Activated naive CD8-positive, alpha-beta T cell treated with anti-CD3 and anti-CD28 coated beads for 36 hours (primary cell): Measurements from ENCODE around the gene CDC42EP1. TPM values are rescaled to one million over a fixed set of nuclear protein-coding genes. Genes with fewer than 3 reads are reported as not detected.
"Not testable (repeated sequence)": the region's sequence is repeated elsewhere in the genome, so short reads cannot be mapped to it uniquely, and the experiment has no call there.

Experiments used
- DNase-seq: peaks from one replicate; pipeline ENCODE4 v3.0.0; 2021
- H3K27ac Mint-ChIP-seq: one replicate; pipeline ENCODE4 v1.8.0; 2022; ENCODE audit warnings: mild to moderate bottlenecking, moderate library complexity, mixed read lengths
- H3K27me3 Mint-ChIP-seq: one replicate; pipeline ENCODE4 v1.8.0; 2022; ENCODE audit warnings: mild to moderate bottlenecking, mixed read lengths
- H3K36me3 Mint-ChIP-seq: one replicate; pipeline ENCODE4 v1.8.0; 2021; ENCODE audit warnings: mild to moderate bottlenecking, mixed read lengths
- H3K4me1 Mint-ChIP-seq: one replicate; pipeline ENCODE4 v1.8.0; 2021; ENCODE audit warnings: mixed read lengths
- H3K4me3 Mint-ChIP-seq: one replicate; pipeline ENCODE4 v1.8.0; 2022; ENCODE audit warnings: mild to moderate bottlenecking, moderate library complexity, mixed read lengths
- H3K9me3 Mint-ChIP-seq: one replicate; pipeline ENCODE4 v1.8.0; 2022; ENCODE audit warnings: mixed read lengths
- total RNA-seq, 2 experiments: library from RNA; stranded (reverse); gene quantifications; one replicate each; pipeline ENCODE4 v1.2.3, GENCODE V29; 2021

The CDC42EP1 gene
- total RNA-seq, 2 experiments from 2014 or later = 0.25 to 0.32 TPM

GRCh38 chr22:37526376-37526775 lies 33.9 kb upstream of the CDC42EP1 start:
- Mint-ChIP-seq H3K9me3 (no peaks in the 10 kb centered on the region), H3K36me3 (no peaks in the 10 kb centered on the region), H3K27ac (no peak overlapping the region), H3K4me1 (peaks cover 10% of the 10 kb centered on the region), H3K4me3 (no peak overlapping the region), H3K27me3 (peaks cover 28% of the 10 kb centered on the region)
- DNase-seq = no peak

- peaks cover 20% of the 10 kb centered on the region for H3K27me3 Mint-ChIP-seq
- H3K27ac Mint-ChIP-seq, H3K36me3 Mint-ChIP-seq, H3K4me3 Mint-ChIP-seq, H3K9me3 Mint-ChIP-seq, H3K4me1 Mint-ChIP-seq, DNase-seq: not testable (repeated sequence)
These were observed 33.1 kb upstream of the CDC42EP1 start for GRCh38 chr22:37527081-37527752.

GRCh38 chr22:37527952-37528351 lies 32.3 kb upstream of the CDC42EP1 start:
- not testable (repeated sequence) for H3K4me3 Mint-ChIP-seq, H3K4me1 Mint-ChIP-seq, H3K27ac Mint-ChIP-seq, H3K36me3 Mint-ChIP-seq, H3K9me3 Mint-ChIP-seq, DNase-seq
- peaks cover 13% of the 10 kb centered on the region for H3K27me3 Mint-ChIP-seq

- no peak for DNase-seq
- Mint-ChIP-seq H3K4me1 (peaks cover 21% of the 10 kb centered on the region), H3K9me3 (no peaks in the 10 kb centered on the region), H3K27ac (no peak overlapping the region), H3K36me3 (no peaks in the 10 kb centered on the region), H3K27me3 (peaks cover 13% of the 10 kb centered on the region), H3K4me3 (no peak overlapping the region)
These were observed 30.5 kb upstream of the CDC42EP1 start for GRCh38 chr22:37529652-37530345.

- no peak overlapping the region for H3K27ac Mint-ChIP-seq
- no peak overlapping the region for H3K4me3 Mint-ChIP-seq
- H3K36me3 Mint-ChIP-seq = no peaks in the 10 kb centered on the region
- DNase-seq = no peak
- H3K27me3 Mint-ChIP-seq = peaks cover 13% of the 10 kb centered on the region
- H3K4me1 Mint-ChIP-seq = peaks cover 29% of the 10 kb centered on the region
- no peaks in the 10 kb centered on the region for H3K9me3 Mint-ChIP-seq
These were observed 26.3 kb upstream of the CDC42EP1 start for GRCh38 chr22:37533995-37534394.

- H3K9me3 Mint-ChIP-seq = no peaks in the 10 kb centered on the region
- no peak for DNase-seq
- peaks cover 17% of the 10 kb centered on the region for H3K27me3 Mint-ChIP-seq
- H3K27ac Mint-ChIP-seq = no peak overlapping the region
- no peak overlapping the region for H3K4me3 Mint-ChIP-seq
- H3K4me1 Mint-ChIP-seq = peaks cover 31% of the 10 kb centered on the region
- no peaks in the 10 kb centered on the region for H3K36me3 Mint-ChIP-seq
These were observed 25.8 kb upstream of the CDC42EP1 start for GRCh38 chr22:37534445-37534844.

- DNase-seq = no peak
- no peaks in the 10 kb centered on the region for H3K36me3 Mint-ChIP-seq
- no peak overlapping the region for H3K4me3 Mint-ChIP-seq
- peaks cover 25% of the 10 kb centered on the region for H3K27me3 Mint-ChIP-seq
- H3K27ac Mint-ChIP-seq = no peak overlapping the region
- no peaks in the 10 kb centered on the region for H3K9me3 Mint-ChIP-seq
- H3K4me1 Mint-ChIP-seq = peaks cover 26% of the 10 kb centered on the region
These were observed 25.1 kb upstream of the CDC42EP1 start for GRCh38 chr22:37535159-37535558.

GRCh38 chr22:37538590-37539357 lies 21.5 kb upstream of the CDC42EP1 start:
- Mint-ChIP-seq H3K4me1 (peaks cover 29% of the 10 kb centered on the region), H3K27ac (no peak overlapping the region), H3K36me3 (no peaks in the 10 kb centered on the region), H3K9me3 (no peaks in the 10 kb centered on the region), H3K27me3 (peaks cover 36% of the 10 kb centered on the region), H3K4me3 (no peak overlapping the region)
- DNase-seq = peak; percentile 90

GRCh38 chr22:37539790-37540189 lies 20.5 kb upstream of the CDC42EP1 start:
- Mint-ChIP-seq H3K27me3 (peaks cover 40% of the 10 kb centered on the region), H3K4me1 (peaks cover 22% of the 10 kb centered on the region)
- not testable (repeated sequence) for H3K27ac Mint-ChIP-seq, H3K4me3 Mint-ChIP-seq, DNase-seq, H3K36me3 Mint-ChIP-seq, H3K9me3 Mint-ChIP-seq

- H3K27ac Mint-ChIP-seq, H3K4me3 Mint-ChIP-seq, H3K9me3 Mint-ChIP-seq, DNase-seq, H3K36me3 Mint-ChIP-seq: not testable (repeated sequence)
- peaks cover 48% of the 10 kb centered on the region for H3K27me3 Mint-ChIP-seq
- H3K4me1 Mint-ChIP-seq = peaks cover 27% of the 10 kb centered on the region
These were observed 17.9 kb upstream of the CDC42EP1 start for GRCh38 chr22:37542416-37542815.

- Mint-ChIP-seq H3K4me3 (no peak overlapping the region), H3K4me1 (peaks cover 26% of the 10 kb centered on the region), H3K36me3 (no peaks in the 10 kb centered on the region)
These were observed 17.3 kb upstream of the CDC42EP1 start for GRCh38 chr22:37542959-37543358.

GRCh38 chr22:37544955-37545702 lies 15.2 kb upstream of the CDC42EP1 start:
- Mint-ChIP-seq H3K36me3 (no peaks in the 10 kb centered on the region), H3K4me1 (peaks cover 14% of the 10 kb centered on the region), H3K4me3 (no peak overlapping the region), H3K27ac (no peak overlapping the region), H3K9me3 (no peaks in the 10 kb centered on the region), H3K27me3 (peaks cover 33% of the 10 kb centered on the region)
- DNase-seq = peak; percentile 62

More at GRCh38 chr22:37542959-37543358, 17.3 kb upstream of the CDC42EP1 start:
- Mint-ChIP-seq H3K9me3 (no peaks in the 10 kb centered on the region), H3K27me3 (peaks cover 48% of the 10 kb centered on the region), H3K27ac (no peak overlapping the region)
- no peak for DNase-seq

GRCh38 chr22:37545703-37546436 lies 14.4 kb upstream of the CDC42EP1 start:
- no peak overlapping the region for H3K27ac Mint-ChIP-seq
- no peaks in the 10 kb centered on the region for H3K9me3 Mint-ChIP-seq
- no peak overlapping the region for H3K4me3 Mint-ChIP-seq
- H3K36me3 Mint-ChIP-seq = no peaks in the 10 kb centered on the region
- peaks cover 14% of the 10 kb centered on the region for H3K4me1 Mint-ChIP-seq
- H3K27me3 Mint-ChIP-seq = peaks cover 26% of the 10 kb centered on the region
- no peak for DNase-seq
